ENCODE results near the gene KIAA1549.
A peak's percentile ranks its signal among the peaks of the same experiment; 100 is the strongest.

KIAA1549 gene

DNA sequence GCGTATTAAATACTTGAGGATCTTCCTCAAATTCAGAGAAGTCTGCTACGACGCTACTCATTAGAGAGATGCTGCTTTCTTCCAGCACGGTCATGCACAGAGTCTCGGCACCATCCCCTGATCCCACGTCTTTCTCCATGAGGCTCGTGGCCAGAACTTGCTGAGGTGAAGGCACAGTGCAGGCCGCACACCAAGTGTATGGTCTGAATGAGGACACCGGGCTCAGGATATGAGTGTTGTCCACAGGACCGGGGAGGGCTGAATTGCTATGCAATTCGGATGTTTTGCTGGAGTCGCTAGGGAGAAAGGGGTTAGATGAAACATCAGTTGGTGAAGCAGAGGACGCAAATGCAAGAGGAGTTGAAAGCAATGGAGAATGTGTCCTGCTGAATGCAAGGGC is 63.0 kb downstream of the KIAA1549 start:
- H3K9me3 ChIP-seq (ENCODE audit: control insufficient read depth, low read length): no peaks in the 10 kb centered on the region
- no peak overlapping the region for H3K4me3 ChIP-seq (ENCODE audit: insufficient read depth, low read depth, low read length, poor library complexity, severe bottlenecking)
- H3K27me3 ChIP-seq (replicated peaks; ENCODE audit: control insufficient read depth, insufficient read depth, low read length, poor library complexity, severe bottlenecking): no peaks in the 10 kb centered on the region
- no peaks in the 10 kb centered on the region for H3K4me1 ChIP-seq (ENCODE audit: control insufficient read depth, insufficient read depth, low read length, poor library complexity, severe bottlenecking)
- no peaks in the 10 kb centered on the region for H3K36me3 ChIP-seq (ENCODE audit: control insufficient read depth, insufficient read depth, low read length)
- no peak overlapping the region for H3K27ac ChIP-seq (ENCODE audit: insufficient read depth, low read length, poor library complexity, severe bottlenecking)
- no peak for DNase-seq

DNA sequence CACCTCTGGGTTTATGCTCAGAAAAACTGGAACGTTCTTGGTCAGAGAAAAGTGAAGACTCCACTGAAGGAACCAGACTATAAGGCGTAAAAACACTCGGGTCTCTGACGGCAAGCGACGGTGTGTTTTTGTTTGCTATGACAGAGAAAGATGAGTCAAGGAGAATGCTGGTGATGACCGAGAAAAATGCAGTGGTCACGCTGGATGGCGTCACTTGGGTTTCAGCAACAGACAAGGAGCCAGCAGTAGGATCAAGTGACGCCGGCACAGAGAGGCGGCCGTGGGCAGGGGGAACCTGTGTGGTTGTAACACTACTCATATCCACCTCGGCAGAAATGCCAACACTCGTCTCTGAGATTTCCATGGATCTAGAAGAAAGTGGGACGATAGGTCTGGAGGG is 63.4 kb downstream of the KIAA1549 start:
- DNase-seq: no peak
- H3K9me3 ChIP-seq (ENCODE audit: control insufficient read depth, low read length): no peaks in the 10 kb centered on the region

DNA sequence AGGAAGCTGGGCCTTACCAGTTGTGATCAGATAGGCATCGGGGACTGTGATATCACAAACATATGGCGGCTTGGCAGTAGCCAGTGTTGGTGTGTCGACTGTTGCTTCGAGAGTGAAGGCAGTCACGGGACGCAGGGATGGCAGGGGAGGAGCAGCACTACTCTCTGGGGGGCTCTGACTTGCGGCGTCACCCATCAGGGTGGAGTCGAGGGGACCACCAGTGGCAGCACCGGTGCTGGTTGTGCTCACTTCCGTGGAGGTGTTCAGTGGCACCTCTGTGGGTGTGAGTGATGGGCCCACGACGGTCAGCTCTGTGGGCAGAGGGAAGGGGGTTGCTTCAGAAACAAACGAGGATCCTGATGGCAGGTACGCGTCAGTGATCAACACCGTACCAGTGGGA is 64.5 kb downstream of the KIAA1549 start:
- Histone ChIP-seq H3K4me1 (ENCODE audit: control insufficient read depth, insufficient read depth, low read length, poor library complexity, severe bottlenecking) (no peaks in the 10 kb centered on the region), H3K27ac (ENCODE audit: insufficient read depth, low read length, poor library complexity, severe bottlenecking) (no peak overlapping the region), H3K36me3 (ENCODE audit: control insufficient read depth, insufficient read depth, low read length) (no peaks in the 10 kb centered on the region)

More for the DNA sequence above, 63.4 kb downstream of the KIAA1549 start:
- no peaks in the 10 kb centered on the region for H3K27me3 ChIP-seq (replicated peaks; ENCODE audit: control insufficient read depth, insufficient read depth, low read length, poor library complexity, severe bottlenecking)
- H3K4me1 ChIP-seq (ENCODE audit: control insufficient read depth, insufficient read depth, low read length, poor library complexity, severe bottlenecking): no peaks in the 10 kb centered on the region
- no peak overlapping the region for H3K4me3 ChIP-seq (ENCODE audit: insufficient read depth, low read depth, low read length, poor library complexity, severe bottlenecking)
- no peak overlapping the region for H3K27ac ChIP-seq (ENCODE audit: insufficient read depth, low read length, poor library complexity, severe bottlenecking)
- no peaks in the 10 kb centered on the region for H3K36me3 ChIP-seq (ENCODE audit: control insufficient read depth, insufficient read depth, low read length)

DNA sequence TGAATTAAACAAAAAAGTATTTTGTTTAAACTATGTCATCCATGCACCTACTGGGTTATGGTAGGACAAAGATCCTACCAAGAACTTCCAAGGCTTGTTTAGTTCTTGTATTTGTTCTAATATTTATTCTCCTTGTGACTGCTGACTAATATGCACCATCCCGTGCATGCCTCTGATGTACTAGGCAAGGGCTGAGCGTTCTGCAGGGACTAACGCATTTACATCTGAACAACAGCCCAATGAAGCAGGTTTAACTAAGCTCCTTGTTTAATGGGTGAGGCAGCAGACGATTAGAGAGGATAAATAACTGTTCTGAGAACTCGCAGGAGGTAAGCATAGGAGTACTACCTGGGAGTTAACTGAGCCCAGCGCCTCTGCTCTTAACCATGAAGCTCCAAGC is 64.9 kb downstream of the KIAA1549 start:
- Histone ChIP-seq H3K4me1 (ENCODE audit: control insufficient read depth, insufficient read depth, low read length, poor library complexity, severe bottlenecking) (no peaks in the 10 kb centered on the region), H3K27ac (ENCODE audit: insufficient read depth, low read length, poor library complexity, severe bottlenecking) (no peak overlapping the region)
- no peak for DNase-seq

More for the DNA sequence above, 64.5 kb downstream of the KIAA1549 start:
- H3K4me3 ChIP-seq (ENCODE audit: insufficient read depth, low read depth, low read length, poor library complexity, severe bottlenecking): no peak overlapping the region
- H3K9me3 ChIP-seq (ENCODE audit: control insufficient read depth, low read length): no peaks in the 10 kb centered on the region
- DNase-seq: no peak
- H3K27me3 ChIP-seq (replicated peaks; ENCODE audit: control insufficient read depth, insufficient read depth, low read length, poor library complexity, severe bottlenecking): no peaks in the 10 kb centered on the region

DNA sequence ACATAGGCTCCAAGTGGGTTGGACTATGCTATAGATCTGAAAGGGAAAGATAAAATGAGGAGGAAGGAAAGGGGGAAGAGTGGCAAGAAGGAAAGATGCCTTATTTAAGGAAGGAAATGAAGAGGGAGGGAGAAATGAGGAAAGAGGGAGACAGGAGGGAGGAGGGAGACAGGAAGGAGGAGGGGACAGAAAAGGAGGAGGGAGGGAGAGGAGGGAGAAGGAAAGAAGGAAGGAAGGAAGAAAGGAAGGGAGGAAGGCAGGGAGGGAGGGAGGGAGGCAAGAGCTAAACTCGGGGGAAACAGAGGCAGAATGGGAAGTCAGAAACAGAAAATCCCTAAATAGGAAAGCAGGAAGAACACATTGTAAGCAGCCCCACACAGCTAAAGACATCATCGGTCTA is 67.4 kb downstream of the KIAA1549 start:
- no peaks in the 10 kb centered on the region for H3K4me1 ChIP-seq (ENCODE audit: control insufficient read depth, insufficient read depth, low read length, poor library complexity, severe bottlenecking)

More for the DNA sequence above, 64.9 kb downstream of the KIAA1549 start:
- H3K27me3 ChIP-seq (replicated peaks; ENCODE audit: control insufficient read depth, insufficient read depth, low read length, poor library complexity, severe bottlenecking): no peaks in the 10 kb centered on the region
- H3K9me3 ChIP-seq (ENCODE audit: control insufficient read depth, low read length): no peaks in the 10 kb centered on the region
- H3K4me3 ChIP-seq (ENCODE audit: insufficient read depth, low read depth, low read length, poor library complexity, severe bottlenecking): no peak overlapping the region
- no peaks in the 10 kb centered on the region for H3K36me3 ChIP-seq (ENCODE audit: control insufficient read depth, insufficient read depth, low read length)

DNA sequence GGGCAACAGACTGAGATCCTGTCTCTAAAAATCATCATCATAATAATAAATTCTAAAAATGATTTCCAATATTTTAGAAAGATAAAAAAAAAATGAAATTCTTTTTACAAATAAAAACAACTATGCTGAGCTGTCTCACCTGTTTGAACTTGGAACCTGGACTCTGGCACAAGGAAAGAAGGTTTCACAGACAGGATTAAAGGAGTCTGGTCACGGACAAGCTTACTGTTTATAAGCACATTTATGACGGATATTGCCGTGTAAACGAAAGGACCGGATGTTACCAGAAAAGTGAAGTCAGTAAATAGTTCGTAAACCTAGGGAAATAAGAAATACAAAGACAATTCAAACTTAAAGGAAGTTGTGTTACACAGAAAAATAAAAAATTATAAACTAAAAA is 70.2 kb downstream of the KIAA1549 start:
- Histone ChIP-seq H3K4me1 (ENCODE audit: control insufficient read depth, insufficient read depth, low read length, poor library complexity, severe bottlenecking) (no peaks in the 10 kb centered on the region), H3K4me3 (ENCODE audit: insufficient read depth, low read depth, low read length, poor library complexity, severe bottlenecking) (no peak overlapping the region), H3K36me3 (ENCODE audit: control insufficient read depth, insufficient read depth, low read length) (no peaks in the 10 kb centered on the region), H3K27ac (ENCODE audit: insufficient read depth, low read length, poor library complexity, severe bottlenecking) (no peak overlapping the region), H3K27me3 (replicated peaks; ENCODE audit: control insufficient read depth, insufficient read depth, low read length, poor library complexity, severe bottlenecking) (no peaks in the 10 kb centered on the region), H3K9me3 (ENCODE audit: control insufficient read depth, low read length) (no peaks in the 10 kb centered on the region)
- no peak for DNase-seq

More for the DNA sequence above, 67.4 kb downstream of the KIAA1549 start:
- H3K27ac ChIP-seq (ENCODE audit: insufficient read depth, low read length, poor library complexity, severe bottlenecking): no peak overlapping the region
- DNase-seq: no peak
- no peaks in the 10 kb centered on the region for H3K27me3 ChIP-seq (replicated peaks; ENCODE audit: control insufficient read depth, insufficient read depth, low read length, poor library complexity, severe bottlenecking)
- no peaks in the 10 kb centered on the region for H3K9me3 ChIP-seq (ENCODE audit: control insufficient read depth, low read length)
- no peak overlapping the region for H3K4me3 ChIP-seq (ENCODE audit: insufficient read depth, low read depth, low read length, poor library complexity, severe bottlenecking)
- no peaks in the 10 kb centered on the region for H3K36me3 ChIP-seq (ENCODE audit: control insufficient read depth, insufficient read depth, low read length)

DNA sequence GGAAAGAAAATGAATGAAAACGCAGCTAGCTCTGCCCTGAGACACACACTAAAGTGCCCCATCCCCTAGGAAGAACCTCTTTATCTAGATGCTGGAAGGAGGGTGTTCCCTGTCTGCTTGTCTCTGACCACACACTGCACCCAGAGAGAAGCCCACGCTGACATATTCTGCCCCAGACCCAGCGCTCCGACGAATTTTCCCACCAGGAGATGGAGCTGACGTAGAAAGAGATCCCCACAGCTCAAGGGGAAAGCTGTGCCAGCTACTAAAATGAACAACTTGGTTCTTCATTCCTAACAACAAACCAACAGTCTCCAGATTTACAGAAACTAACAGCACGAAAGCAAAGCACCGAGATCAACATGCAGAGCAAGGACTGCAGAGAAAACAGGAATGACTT is 73.3 kb downstream of the KIAA1549 start:
- Histone ChIP-seq H3K9me3 (ENCODE audit: control insufficient read depth, low read length) (no peaks in the 10 kb centered on the region), H3K27me3 (replicated peaks; ENCODE audit: control insufficient read depth, insufficient read depth, low read length, poor library complexity, severe bottlenecking) (no peaks in the 10 kb centered on the region), H3K36me3 (ENCODE audit: control insufficient read depth, insufficient read depth, low read length) (no peaks in the 10 kb centered on the region), H3K4me1 (ENCODE audit: control insufficient read depth, insufficient read depth, low read length, poor library complexity, severe bottlenecking) (peaks cover 15% of the 10 kb centered on the region), H3K4me3 (ENCODE audit: insufficient read depth, low read depth, low read length, poor library complexity, severe bottlenecking) (no peak overlapping the region), H3K27ac (ENCODE audit: insufficient read depth, low read length, poor library complexity, severe bottlenecking) (no peak overlapping the region)
- DNase-seq: no peak

DNA sequence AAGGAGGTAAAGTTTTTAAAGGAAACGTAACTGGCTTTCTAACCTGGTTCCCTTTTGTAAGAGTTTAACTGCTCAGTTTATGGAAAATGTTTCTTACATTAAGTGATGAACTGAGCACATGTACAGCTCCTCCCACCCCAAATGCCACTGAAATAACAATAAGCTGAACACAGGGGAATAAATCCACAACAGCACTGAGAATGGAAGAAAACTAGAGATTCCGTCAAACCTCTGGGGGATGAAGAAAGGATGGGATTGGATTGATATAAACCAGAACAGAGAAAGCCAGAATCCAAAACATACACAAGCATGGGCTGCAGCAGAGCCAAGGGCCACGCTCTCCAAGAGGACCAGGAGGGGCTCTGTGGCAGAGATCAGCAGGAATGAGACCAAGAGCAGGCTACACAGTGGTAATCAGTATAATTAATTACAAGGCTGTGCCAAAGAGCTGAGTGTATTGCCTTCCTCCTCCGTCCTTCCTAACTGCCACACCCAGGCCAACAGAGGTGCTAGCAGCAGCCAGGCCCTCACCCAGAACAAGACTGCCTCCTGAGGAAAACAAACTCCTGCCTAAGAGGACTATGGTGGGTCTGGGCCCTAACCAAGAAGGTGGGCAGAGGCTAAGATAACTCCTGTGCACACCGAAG is 73.9 kb downstream of the KIAA1549 start:
- H3K9me3 ChIP-seq (ENCODE audit: control insufficient read depth, low read length): no peaks in the 10 kb centered on the region
- H3K27me3 ChIP-seq (replicated peaks; ENCODE audit: control insufficient read depth, insufficient read depth, low read length, poor library complexity, severe bottlenecking): no peaks in the 10 kb centered on the region

DNA sequence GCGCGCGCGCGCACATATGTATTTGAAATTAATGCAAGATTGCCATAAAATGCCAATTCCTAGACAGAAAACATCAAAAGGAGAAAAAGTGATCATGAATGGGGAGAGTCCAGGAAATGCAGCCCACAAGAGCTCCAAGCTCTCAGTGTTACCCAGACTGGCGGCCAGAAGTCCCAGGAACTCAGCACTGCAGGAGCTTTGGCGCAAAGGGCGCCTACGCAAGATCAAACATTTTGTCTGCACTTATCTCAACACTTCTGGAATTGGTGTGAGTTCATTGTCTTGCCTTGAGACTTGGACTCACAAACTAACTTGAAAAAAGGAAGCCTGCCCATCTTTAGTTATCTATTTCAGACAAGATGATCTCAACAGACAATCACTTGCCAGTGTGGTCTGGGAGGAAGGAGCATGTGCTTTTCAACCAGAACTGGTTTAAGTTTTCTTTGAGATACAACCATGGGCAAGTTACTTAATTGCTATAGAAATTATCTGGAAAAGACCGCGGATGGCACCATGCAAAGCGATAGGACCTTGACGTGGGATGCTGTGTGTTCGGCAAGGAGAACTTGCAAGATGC is 77.2 kb downstream of the KIAA1549 start:
- H3K4me3 ChIP-seq (ENCODE audit: insufficient read depth, low read depth, low read length, poor library complexity, severe bottlenecking): peak overlapping the region; percentile 20
- H3K27me3 ChIP-seq (replicated peaks; ENCODE audit: control insufficient read depth, insufficient read depth, low read length, poor library complexity, severe bottlenecking): no peaks in the 10 kb centered on the region
- H3K4me1 ChIP-seq (ENCODE audit: control insufficient read depth, insufficient read depth, low read length, poor library complexity, severe bottlenecking): peaks cover 23% of the 10 kb centered on the region
- H3K36me3 ChIP-seq (ENCODE audit: control insufficient read depth, insufficient read depth, low read length): no peaks in the 10 kb centered on the region
- no peak for DNase-seq
- no peaks in the 10 kb centered on the region for H3K9me3 ChIP-seq (ENCODE audit: control insufficient read depth, low read length)
- H3K27ac ChIP-seq (ENCODE audit: insufficient read depth, low read length, poor library complexity, severe bottlenecking): no peak overlapping the region

More for the DNA sequence above, 73.9 kb downstream of the KIAA1549 start:
- peaks cover 19% of the 10 kb centered on the region for H3K4me1 ChIP-seq (ENCODE audit: control insufficient read depth, insufficient read depth, low read length, poor library complexity, severe bottlenecking)
- H3K36me3 ChIP-seq (ENCODE audit: control insufficient read depth, insufficient read depth, low read length): no peaks in the 10 kb centered on the region
- DNase-seq: no peak
- H3K27ac ChIP-seq (ENCODE audit: insufficient read depth, low read length, poor library complexity, severe bottlenecking): no peak overlapping the region
- H3K4me3 ChIP-seq (ENCODE audit: insufficient read depth, low read depth, low read length, poor library complexity, severe bottlenecking): no peak overlapping the region

DNA sequence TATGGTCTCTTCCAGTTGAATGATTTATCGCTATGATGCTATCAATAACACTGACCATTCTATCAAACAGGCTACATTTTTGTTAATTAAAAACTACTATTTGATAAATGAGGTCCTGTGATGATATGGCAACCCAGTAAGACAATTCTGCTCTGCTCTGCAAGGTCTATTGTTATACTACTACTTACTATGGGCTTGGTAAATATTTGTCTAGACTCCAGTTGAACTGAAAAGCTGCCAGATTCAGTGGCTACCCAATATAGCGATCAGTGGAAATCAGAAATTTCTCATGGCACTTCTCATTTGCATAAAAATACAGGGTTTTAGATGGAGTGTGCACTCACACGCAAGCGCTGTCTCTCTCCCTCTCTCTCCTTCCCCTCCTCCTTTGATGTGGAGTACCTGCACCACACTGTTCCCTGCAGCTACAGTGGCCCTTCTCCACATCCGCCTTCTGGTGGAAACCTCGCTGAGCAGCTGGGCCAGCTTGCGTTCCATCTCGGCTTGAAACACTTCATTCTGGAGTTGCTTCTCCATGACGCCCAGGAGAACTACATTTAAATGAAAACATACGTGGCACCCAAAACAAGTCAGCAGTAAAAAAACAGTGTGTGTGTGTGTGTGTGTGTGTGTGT is 77.9 kb downstream of the KIAA1549 start:
- Histone ChIP-seq H3K4me1 (ENCODE audit: control insufficient read depth, insufficient read depth, low read length, poor library complexity, severe bottlenecking) (peaks cover 23% of the 10 kb centered on the region), H3K4me3 (ENCODE audit: insufficient read depth, low read depth, low read length, poor library complexity, severe bottlenecking) (peak overlapping the region; percentile 20), H3K36me3 (ENCODE audit: control insufficient read depth, insufficient read depth, low read length) (no peaks in the 10 kb centered on the region), H3K27ac (ENCODE audit: insufficient read depth, low read length, poor library complexity, severe bottlenecking) (no peak overlapping the region), H3K9me3 (ENCODE audit: control insufficient read depth, low read length) (no peaks in the 10 kb centered on the region), H3K27me3 (replicated peaks; ENCODE audit: control insufficient read depth, insufficient read depth, low read length, poor library complexity, severe bottlenecking) (no peaks in the 10 kb centered on the region)
- peak; percentile 60 to 70 (median 64) for DNase-seq
